ENCODE results near the gene SLC43A3.

Gene SLC43A3

GRCh38 chr11:57359896-57360690 is 66.8 kb downstream of the SLC43A3 start:
- TF ChIP-seq GATA3 (IDR thresholded peaks at IDR 0.05; ENCODE audit: low read depth, low read length) = no peak
- TF ChIP-seq GATA2 (IDR thresholded peaks at IDR 0.05; ENCODE audit: low read depth, low read length) = no peak

GRCh38 chr11:57359396-57359795 is 67.5 kb downstream of the SLC43A3 start:
- TF ChIP-seq GATA3 (IDR thresholded peaks at IDR 0.05; ENCODE audit: low read depth, low read length) (no peak), GATA2 (IDR thresholded peaks at IDR 0.05; ENCODE audit: low read depth, low read length) (no peak)

- no peak for TF ChIP-seq GATA2 (IDR thresholded peaks at IDR 0.05; ENCODE audit: low read depth, low read length)
These were observed 67.9 kb downstream of the SLC43A3 start for GRCh38 chr11:57358991-57359390.

GRCh38 chr11:57358543-57358961 is 68.4 kb downstream of the SLC43A3 start:
- TF ChIP-seq GATA2 (IDR thresholded peaks at IDR 0.05; ENCODE audit: low read depth, low read length) = no peak
- no peak for TF ChIP-seq GATA3 (IDR thresholded peaks at IDR 0.05; ENCODE audit: low read depth, low read length)

GRCh38 chr11:57357856-57358255 is 69.1 kb downstream of the SLC43A3 start:
- no peak for TF ChIP-seq GATA3 (IDR thresholded peaks at IDR 0.05; ENCODE audit: low read depth, low read length)
- no peak for TF ChIP-seq GATA2 (IDR thresholded peaks at IDR 0.05; ENCODE audit: low read depth, low read length)

- TF ChIP-seq GATA3 (IDR thresholded peaks at IDR 0.05; ENCODE audit: low read depth, low read length) (no peak), GATA2 (IDR thresholded peaks at IDR 0.05; ENCODE audit: low read depth, low read length) (no peak)
These were observed 69.6 kb downstream of the SLC43A3 start for GRCh38 chr11:57357310-57357709.
